HEK293 (cell line): ENCODE results near the gene RBFOX1.

Experiments
- ZNF311 ChIP-seq: fragments of 450-650 bp; formaldehyde crosslinking; IDR thresholded peaks from 2 replicates; pipeline ENCODE4 v1.5.1; 2017; ENCODE audit warnings: missing biosample characterization, missing genetic modification characterization, borderline replicate concordance
- ZNF701 ChIP-seq: fragments of 450-650 bp; formaldehyde crosslinking; IDR thresholded peaks from 2 replicates; pipeline ENCODE4 v1.5.1; 2016; ENCODE audit warnings: missing biosample characterization, missing genetic modification characterization

- no peak for TF ChIP-seq ZNF701 (tag by site-specific recombination)
- TF ChIP-seq ZNF311, result no peak
Observed at GRCh38 chr16:7503666-7504065, 171.0 kb downstream of the RBFOX1 start.
